ENCODE results near the gene TSPAN17. TPM values are rescaled to one million over a fixed set of nuclear protein-coding genes. Genes with fewer than 3 reads are reported as not detected.

Gene TSPAN17
- total RNA-seq, 2 donors from 2014 or later = 17.6 to 38.1 TPM

DNA sequence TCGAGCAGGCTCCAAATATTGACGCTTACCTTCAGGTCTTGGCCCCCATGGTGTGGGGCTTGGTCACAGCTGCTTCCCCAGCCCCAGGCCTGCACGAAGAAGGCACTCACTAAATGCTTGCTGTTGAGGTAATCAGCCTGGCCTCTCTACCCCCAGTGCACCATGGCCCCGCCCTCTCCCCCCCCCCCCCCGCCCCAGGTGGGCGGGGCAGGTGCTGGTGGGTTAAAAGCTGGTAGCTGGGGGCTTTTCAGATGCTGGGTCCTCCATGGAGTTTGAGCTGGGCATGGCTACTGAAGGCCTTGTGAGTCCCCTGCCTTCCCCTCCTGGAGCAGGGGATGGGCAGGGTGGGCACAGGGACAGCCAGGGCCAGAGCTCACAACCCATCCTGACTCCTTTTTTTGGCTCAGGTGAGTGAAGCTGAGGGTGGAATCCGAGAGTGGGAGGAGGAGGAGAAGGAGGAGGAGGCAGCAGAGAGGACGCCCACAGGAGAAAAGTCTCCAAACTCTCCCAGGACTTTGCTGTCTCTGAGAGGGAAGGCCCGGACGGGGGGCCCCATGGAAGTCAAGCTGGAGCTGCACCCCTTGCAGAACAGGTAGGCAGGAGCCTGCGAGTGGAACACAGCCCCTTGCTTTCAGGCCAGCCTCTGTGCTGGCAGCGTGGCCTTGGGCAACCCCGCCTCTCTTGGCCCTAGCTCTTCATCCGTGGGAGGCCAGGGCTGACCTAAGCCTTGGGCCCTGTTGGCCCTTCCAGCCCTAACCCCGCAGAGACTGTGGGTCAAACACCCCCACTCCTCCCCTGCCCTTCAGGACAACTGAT is 4.4 kb upstream of the TSPAN17 start:
- DNase-seq (ENCODE audit: low spot score) = no peak
- Histone ChIP-seq H3K4me1 (replicated peaks) (no peaks in the 10 kb centered on the region), H3K9me3 (no peaks in the 10 kb centered on the region), H3K27ac (no peak overlapping the region), H3K36me3 (no peaks in the 10 kb centered on the region), H3K27me3 (replicated peaks; ENCODE audit: insufficient read depth) (no peaks in the 10 kb centered on the region), H3K4me3 (no peak overlapping the region)
- TF ChIP-seq POLR2AphosphoS5 (IDR thresholded peaks at IDR 0.05) (no peak), POLR2A (IDR thresholded peaks at IDR 0.05) (no peak), CTCF (IDR thresholded peaks at IDR 0.05) (no peak)
- 46% methylated on average over 13 of the region's 15 CpGs for WGBS
- intact Hi-C loops (cut with DNase I) = loop anchor here (10.0 kb wide), 1 partner anchor 228 kb away; the partner anchor contains the start of gene CLTB

DNA sequence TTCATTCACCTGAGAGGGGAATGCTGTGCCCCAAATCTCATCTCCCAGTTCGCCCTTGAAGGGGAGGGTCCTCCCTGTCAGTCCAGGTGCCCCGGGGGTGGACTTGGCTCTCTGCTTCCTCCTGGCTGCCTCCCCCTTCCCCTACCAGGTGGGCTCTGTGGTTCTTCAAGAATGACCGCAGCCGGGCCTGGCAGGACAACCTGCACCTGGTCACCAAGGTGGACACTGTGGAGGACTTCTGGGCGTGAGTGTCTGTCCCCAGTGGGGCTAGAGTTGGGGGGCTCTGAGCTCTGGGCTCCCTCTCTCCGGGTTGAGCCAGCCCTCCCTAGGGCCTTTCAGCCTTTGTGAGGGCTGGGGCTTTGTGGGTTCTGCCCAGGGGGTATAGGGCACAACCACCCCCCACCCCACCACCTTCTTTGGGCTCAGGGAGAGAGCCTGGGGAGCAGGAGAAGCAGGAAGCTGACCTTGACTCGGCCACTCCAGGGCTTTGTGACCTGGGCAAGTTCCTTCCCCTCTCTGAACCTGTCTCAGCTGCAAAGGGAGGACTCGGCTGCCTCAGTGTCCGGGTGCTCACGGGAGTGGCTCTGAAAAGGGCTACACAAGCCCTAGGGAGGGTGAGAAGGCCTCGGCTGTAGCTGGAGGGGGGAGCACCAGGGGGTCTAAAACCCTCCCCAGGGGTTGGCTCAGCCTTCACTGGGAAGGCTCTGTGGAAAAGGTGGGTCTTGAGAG is 3.6 kb upstream of the TSPAN17 start:
- no peak overlapping the region for H3K4me3 ChIP-seq
- whole genome bisulfite sequencing = 78% methylated on average over 11 of the region's 11 CpGs
- DNase-seq (ENCODE audit: low spot score) = no peak
- no peaks in the 10 kb centered on the region for H3K27me3 ChIP-seq (replicated peaks; ENCODE audit: insufficient read depth)
- no peaks in the 10 kb centered on the region for H3K9me3 ChIP-seq
- H3K4me1 ChIP-seq (replicated peaks) = peaks cover 4% of the 10 kb centered on the region
- no peak overlapping the region for H3K27ac ChIP-seq
- H3K36me3 ChIP-seq = no peaks in the 10 kb centered on the region
- no peak for TF ChIP-seq CTCF (IDR thresholded peaks at IDR 0.05)
- no peak for TF ChIP-seq POLR2A (IDR thresholded peaks at IDR 0.05)
- no peak for TF ChIP-seq POLR2AphosphoS5 (IDR thresholded peaks at IDR 0.05)
- intact Hi-C loops (cut with DNase I) = loop anchor here (10.0 kb wide), 1 partner anchor 229 kb away; the partner anchor contains the start of gene CLTB

DNA sequence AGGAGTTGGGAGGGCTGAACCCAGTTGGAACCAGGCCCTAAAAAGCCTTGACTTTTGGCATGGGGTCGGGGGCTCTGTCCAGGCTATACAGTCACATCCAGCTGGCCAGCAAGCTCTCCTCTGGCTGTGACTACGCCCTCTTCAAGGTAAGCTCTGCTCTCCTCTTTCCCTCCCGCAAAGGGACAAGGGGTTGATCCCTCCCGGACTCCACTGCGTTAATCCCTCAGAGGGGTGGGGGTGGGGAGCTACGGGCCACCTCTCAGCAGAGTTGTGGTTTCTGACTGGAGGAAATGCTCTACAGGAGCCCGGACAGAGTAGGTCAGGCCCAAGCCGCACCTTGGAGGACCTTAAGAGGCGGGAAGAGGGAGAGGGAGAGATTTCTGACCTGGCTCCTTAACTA is 3.0 kb upstream of the TSPAN17 start:
- Histone ChIP-seq H3K4me1 (replicated peaks) (peaks cover 4% of the 10 kb centered on the region), H3K9me3 (no peaks in the 10 kb centered on the region), H3K36me3 (no peaks in the 10 kb centered on the region), H3K27me3 (replicated peaks; ENCODE audit: insufficient read depth) (no peaks in the 10 kb centered on the region), H3K4me3 (no peak overlapping the region), H3K27ac (no peak overlapping the region)
- no peak for TF ChIP-seq CTCF (IDR thresholded peaks at IDR 0.05)
- no peak for TF ChIP-seq POLR2A (IDR thresholded peaks at IDR 0.05)
- TF ChIP-seq POLR2AphosphoS5 (IDR thresholded peaks at IDR 0.05) = no peak
- intact Hi-C loops (cut with DNase I) = loop anchor here (10.0 kb wide), 1 partner anchor 229 kb away; the partner anchor contains the start of gene CLTB
- no peak for DNase-seq (ENCODE audit: low spot score)
- 72% methylated on average over 9 of the region's 9 CpGs for WGBS

DNA sequence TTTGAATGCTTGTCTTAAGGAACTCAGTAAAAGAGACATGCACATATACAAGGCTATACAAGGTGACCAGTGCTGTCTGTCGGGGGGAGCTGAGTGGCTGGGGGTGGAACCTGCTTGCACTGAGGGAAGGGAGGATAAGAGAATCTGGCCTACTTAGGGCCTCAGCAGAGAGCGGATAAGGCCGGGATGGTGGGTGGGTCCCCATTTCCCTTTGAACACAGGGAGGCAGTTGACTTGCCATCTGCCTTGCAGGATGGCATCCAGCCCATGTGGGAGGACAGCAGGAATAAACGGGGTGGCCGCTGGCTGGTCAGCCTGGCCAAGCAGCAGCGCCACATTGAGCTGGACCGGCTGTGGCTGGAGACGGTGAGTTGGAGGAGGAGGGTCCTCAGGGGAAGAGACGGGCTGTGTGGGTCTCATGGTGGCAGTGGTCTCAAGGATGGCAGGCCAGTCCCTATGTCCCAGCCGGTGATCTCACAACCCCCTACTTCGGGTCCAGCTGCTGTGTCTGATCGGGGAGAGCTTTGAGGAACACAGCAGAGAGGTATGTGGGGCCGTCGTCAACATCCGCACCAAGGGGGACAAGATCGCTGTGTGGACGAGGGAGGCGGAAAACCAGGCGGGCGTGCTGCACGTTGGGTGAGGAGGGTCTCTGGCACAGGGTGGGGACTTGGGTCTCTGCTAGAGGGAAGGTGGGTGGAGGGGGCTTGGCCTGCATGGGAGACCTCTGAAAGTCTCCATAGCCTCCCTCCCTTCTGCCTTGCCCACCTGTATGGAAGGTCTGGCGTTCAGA is 2.2 kb upstream of the TSPAN17 start:
- Histone ChIP-seq H3K9me3 (no peaks in the 10 kb centered on the region), H3K4me1 (replicated peaks) (peaks cover 4% of the 10 kb centered on the region), H3K36me3 (no peaks in the 10 kb centered on the region), H3K27me3 (replicated peaks; ENCODE audit: insufficient read depth) (no peaks in the 10 kb centered on the region), H3K27ac (no peak overlapping the region), H3K4me3 (no peak overlapping the region)
- TF ChIP-seq POLR2AphosphoS5 (IDR thresholded peaks at IDR 0.05) = no peak
- no peak for TF ChIP-seq CTCF (IDR thresholded peaks at IDR 0.05)
- no peak for TF ChIP-seq POLR2A (IDR thresholded peaks at IDR 0.05)
- intact Hi-C loops (cut with DNase I) = loop anchor here (10.0 kb wide), 1 partner anchor 230 kb away; the partner anchor contains the start of gene CLTB
- no peak for DNase-seq (ENCODE audit: low spot score)
- WGBS = 93% methylated on average over 22 of the region's 22 CpGs
